ENCODE results near the gene IFNAR1. TPM values are rescaled to one million over a fixed set of nuclear protein-coding genes. Genes with fewer than 3 reads are reported as not detected.

Gene IFNAR1
- total and polyA plus RNA-seq, 2 of the 4 experiments (the other 2 are of a cell fraction), result 7.8 to 9.9 TPM

GRCh38 chr21:33369586-33369985 lies 44.8 kb downstream of the IFNAR1 start:
- H2BK5ac ChIP-seq (ENCODE audit: low read depth, low read length, poor library complexity, severe bottlenecking), result no peak overlapping the region

More at GRCh38 chr21:33369586-33369985, 44.8 kb downstream of the IFNAR1 start:
- Histone ChIP-seq H3K4ac (ENCODE audit: low read depth, low read length) (no peak overlapping the region), H2AK5ac (ENCODE audit: low read depth, low read length) (no peak overlapping the region), H3K9me3 (ENCODE audit: control insufficient read depth, insufficient read depth, low read length) (peaks cover 28% of the 10 kb centered on the region), H4K91ac (ENCODE audit: insufficient read depth, low read depth, low read length) (no peak overlapping the region), H3K4me2 (ENCODE audit: low read depth, low read length) (no peak overlapping the region), H3K9me1 (ENCODE audit: insufficient read depth, low read length) (no peaks in the 10 kb centered on the region), H3K23ac (ENCODE audit: low read depth, low read length) (no peak overlapping the region), H3K27me3 (ENCODE audit: control insufficient read depth, insufficient read depth, low read length) (no peaks in the 10 kb centered on the region; the same call in 1 of the 2 replicates), H3K56ac (ENCODE audit: extremely low read depth, insufficient read depth, low read length) (no peak overlapping the region), H3K27ac (ENCODE audit: insufficient read depth, low read length) (no peak overlapping the region), H2AK9ac (replicated peaks; ENCODE audit: low read depth, low read length, poor library complexity) (no peak overlapping the region), H4K5ac (ENCODE audit: low read depth, low read length) (no peak overlapping the region), H2BK120ac (ENCODE audit: low read depth, low read length) (no peak overlapping the region), H3K79me1 (ENCODE audit: low read depth in 1 of 2, low read length in 2 of 2) (no peaks in the 10 kb centered on the region), H3K18ac (ENCODE audit: low read depth, low read length) (no peak overlapping the region), H3K36me3 (ENCODE audit: control insufficient read depth, insufficient read depth, low read length) (no peaks in the 10 kb centered on the region), H2AFZ (replicated peaks; ENCODE audit: low read length, poor library complexity) (no peak overlapping the region), H3K4me1 (ENCODE audit: control insufficient read depth, insufficient read depth, low read length) (0 out of 2 replicates have a peak, but pooled peaks cover 5% of the 10 kb centered on the region), H4K20me1 (ENCODE audit: insufficient read depth, low read length) (no peaks in the 10 kb centered on the region), H2BK15ac (ENCODE audit: low read depth, low read length) (no peak overlapping the region), H4K8ac (ENCODE audit: low read depth in 2 of 2, low read length in 2 of 2) (no peak overlapping the region), H3K9ac (ENCODE audit: low read depth, low read length) (no peak overlapping the region), H3K4me3 (ENCODE audit: insufficient read depth, low read depth, low read length) (no peak overlapping the region), H2BK20ac (ENCODE audit: low read depth, low read length) (no peak overlapping the region), H3K14ac (replicated peaks; ENCODE audit: low read depth, low read length) (no peak overlapping the region)
- TF ChIP-seq RFX5 (IDR thresholded peaks at IDR 0.05; ENCODE audit: low read depth, low read length), result no peak
- no peak for TF ChIP-seq USF2 (IDR thresholded peaks at IDR 0.05; ENCODE audit: low read depth, low read length)
- TF ChIP-seq MAZ (IDR thresholded peaks at IDR 0.05; ENCODE audit: borderline replicate concordance, low read depth, low read length), result no peak
- no peak for TF ChIP-seq NFE2L2 (IDR thresholded peaks at IDR 0.05; ENCODE audit: low read depth, low read length)
- no peak for TF ChIP-seq RCOR1 (IDR thresholded peaks at IDR 0.05; ENCODE audit: insufficient replicate concordance, low read length)
- TF ChIP-seq CTCF (conservative IDR thresholded peaks at IDR 0.05; ENCODE audit: low read depth, low read length), result no peak
- no peak for TF ChIP-seq ELK1 (IDR thresholded peaks at IDR 0.05; ENCODE audit: borderline replicate concordance, low read depth, low read length)
- ChIA-PET POLR2A (ENCODE audit: unreplicated experiment) (no interaction called here), CTCF (no interaction called here)
- no CpG with 5 or more reads among the region's 1 CpG for WGBS, 2 experiments (ENCODE audit: extremely low coverage in 2 of 2, insufficient read length in 1 of 2)
- ATAC-seq (ENCODE audit: low read depth) (no peak), DNase-seq (no peak)
- intact Hi-C loops (cut with micrococcal nuclease), result no loop called here
- in situ Hi-C loops (cut with MboI; ENCODE audit: low sequenced_read_pairs), result no loop called here
- no TSS peak for BruUV-seq (replicated peaks)
- dilution Hi-C loops (cut with HindIII; ENCODE audit: low sequenced_read_pairs, unreplicated experiment), result no loop called here

Data from IMR-90 (cell line).